GM18861 (cell line): Measurements from ENCODE around the gene CENPP.

ENCODE experiments used
- ATAC-seq: cut with Tn5 transposase; IDR thresholded peaks from one replicate; pipeline ENCODE4 v1.9.1; 2021; ENCODE audit not compliant: unreplicated experiment

Gene CENPP

DNA sequence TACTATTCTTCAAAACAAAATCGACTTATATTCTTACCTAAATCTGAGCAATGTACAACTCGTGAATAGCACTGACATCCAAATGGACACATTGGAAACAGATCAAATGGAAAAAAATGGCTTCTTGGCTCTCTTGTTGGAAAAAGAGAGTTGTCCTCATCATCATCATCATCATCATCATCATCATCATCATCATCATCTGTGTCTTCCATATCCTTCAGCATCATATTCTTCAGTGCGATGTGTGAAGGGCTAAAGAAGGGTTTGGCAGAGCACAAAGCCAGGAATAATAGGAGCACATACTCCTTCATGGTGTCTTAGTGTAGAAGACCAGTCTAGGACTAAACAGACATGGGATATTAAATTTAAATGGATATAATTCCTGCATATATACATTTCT lies 148.8 kb downstream of the CENPP start:
- no peak for ATAC-seq

DNA sequence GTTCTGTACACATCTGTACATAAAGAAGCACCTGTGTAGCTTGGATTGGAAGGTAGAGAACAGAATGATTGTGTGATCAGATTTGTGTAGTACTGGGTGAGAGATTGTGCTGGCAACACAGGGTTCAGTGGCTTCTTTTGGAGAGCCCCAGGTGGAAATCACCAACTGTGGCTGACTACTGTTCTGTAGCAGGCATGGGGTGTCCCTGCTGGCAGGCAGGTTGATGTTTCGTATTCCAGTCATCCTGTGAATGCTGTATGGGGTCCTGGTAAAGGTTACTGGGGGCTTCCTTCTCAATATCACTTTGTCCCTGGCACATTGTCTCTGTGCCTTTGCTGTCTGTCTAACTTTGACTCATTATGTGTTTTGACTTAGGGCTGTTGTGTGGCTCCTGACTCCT lies 151.2 kb downstream of the CENPP start:
- no peak for ATAC-seq

DNA sequence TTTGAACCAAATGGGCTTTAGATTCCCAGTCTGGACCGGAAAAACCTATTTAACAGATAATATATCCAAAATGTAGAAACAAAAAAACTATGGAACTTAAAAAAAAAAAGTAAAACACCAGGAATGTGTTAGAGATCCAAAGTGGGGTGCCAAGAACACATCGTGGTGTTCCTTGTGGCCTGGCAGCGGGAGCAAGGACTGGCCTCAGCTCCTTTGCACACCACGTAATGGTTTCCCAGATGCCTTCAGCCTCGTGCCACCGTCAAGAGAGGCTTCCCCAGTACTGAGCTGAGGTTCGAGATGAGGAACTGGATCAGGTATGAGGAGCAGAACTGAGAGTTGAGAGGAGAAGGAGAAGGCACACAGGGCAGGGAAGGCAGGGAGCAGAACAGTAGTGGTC lies 153.0 kb downstream of the CENPP start:
- ATAC-seq = no peak

DNA sequence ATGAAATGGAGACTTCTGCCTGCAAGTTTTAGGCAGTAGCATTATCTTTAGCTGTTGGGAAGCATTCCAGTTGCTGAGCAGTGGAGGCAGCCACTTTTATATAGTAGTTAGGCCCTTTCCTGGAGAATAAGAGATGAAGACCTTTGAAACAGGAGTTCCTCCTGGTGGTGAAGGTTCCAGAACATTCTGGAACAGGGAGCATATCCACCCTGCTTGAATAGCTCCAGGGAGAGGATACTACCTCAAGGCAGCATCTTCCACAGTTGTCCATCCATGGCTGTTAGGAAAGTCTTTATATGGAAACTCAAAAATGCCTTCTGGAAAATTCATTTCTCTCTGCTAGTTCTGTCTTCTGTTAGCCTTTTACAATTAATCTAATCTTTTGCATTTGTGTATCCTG lies 153.6 kb downstream of the CENPP start:
- no peak for ATAC-seq

DNA sequence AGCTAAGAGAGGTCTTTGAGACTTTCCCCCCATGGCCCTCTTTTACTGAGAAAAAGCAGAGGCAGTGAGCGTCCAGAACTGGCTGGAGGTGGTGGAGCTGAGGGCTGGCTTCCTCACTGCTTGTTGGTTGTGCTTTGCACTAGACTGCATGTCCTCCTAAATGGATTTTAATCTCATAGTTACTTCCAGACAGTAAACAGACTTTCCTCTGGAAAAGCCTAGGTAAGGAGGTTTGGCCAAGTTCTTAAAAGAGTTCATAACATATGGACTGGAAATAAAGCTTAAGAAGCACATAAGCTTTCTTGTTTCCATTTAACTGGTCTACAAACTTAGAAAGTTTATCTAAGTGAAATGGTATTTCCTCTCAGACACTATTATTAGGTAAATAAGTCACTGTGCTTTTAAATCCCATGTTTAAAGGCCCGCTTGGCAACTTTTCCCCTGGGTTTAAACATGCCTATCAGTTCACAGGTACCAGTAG lies 154.6 kb downstream of the CENPP start:
- no peak for ATAC-seq

DNA sequence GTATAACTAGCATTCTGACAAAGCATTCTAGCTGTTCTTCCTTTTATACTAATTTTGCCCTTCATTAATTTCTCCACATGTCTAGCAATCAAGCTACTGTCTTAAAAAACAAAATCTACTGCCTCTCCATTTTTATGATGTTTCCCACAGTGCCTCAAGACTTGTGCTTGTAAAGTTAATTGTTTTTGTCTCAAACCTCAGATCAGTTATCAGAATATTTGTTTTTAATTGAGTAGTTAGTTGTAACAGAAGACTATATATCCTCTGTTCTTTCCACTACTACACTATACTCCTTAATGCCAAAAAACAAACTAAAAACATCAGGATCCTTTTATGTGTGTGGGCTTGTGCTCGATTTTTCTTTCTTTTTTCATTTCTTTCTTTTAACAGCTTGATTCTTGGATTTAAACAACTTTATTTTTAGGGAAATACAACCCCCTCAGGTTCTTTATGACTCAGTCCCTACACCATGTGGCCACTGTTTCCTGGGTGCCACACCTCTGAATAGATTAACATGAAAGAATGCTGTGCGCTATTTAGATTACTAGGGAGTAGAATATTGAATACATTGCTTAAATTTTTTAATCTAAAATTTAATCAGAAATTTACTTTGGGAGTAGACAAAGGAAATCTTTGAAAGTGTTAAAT lies 155.4 kb downstream of the CENPP start:
- ATAC-seq = no peak

DNA sequence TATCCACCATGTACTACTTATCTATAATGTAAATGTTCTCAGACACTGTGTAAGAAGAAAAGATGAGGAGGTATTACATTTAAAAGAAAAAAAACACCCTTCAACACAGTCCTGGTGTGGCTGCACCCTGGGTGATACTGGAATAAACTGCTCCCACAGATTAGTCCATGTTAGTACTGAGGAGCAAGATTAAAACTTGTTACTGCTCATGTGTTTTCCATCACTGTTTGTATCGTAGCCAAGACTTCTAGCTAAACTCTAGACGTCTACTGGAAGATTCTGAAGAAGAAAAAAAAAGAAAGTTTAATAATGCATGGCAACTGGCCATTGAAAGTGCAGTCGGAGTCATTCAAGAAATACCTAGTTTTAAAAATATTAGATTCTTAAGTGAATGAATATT lies 156.6 kb downstream of the CENPP start, which contains the start of gene ASPN:
TSS of gene ASPN (minus strand) at position 178 of the 400 bp plus-strand sequence.
- no peak for ATAC-seq

DNA sequence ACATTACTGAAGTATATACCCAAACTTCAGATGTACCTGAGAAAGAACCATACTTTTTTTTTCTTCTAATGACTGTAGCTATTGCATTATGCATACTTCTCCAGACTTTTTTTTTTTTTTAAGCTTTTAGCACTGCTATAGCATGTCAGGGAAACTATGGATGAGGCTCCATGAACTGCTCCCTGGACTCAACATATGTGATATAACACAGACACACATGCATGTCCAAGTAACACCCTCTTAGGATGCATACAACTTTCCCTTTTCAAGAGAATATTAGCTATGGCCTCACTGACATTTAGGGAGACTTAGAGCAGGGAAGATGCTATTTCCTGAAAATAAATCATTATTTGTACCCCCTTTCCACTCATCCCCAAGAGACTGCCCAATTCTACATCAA lies 157.1 kb downstream of the CENPP start:
- no peak for ATAC-seq

DNA sequence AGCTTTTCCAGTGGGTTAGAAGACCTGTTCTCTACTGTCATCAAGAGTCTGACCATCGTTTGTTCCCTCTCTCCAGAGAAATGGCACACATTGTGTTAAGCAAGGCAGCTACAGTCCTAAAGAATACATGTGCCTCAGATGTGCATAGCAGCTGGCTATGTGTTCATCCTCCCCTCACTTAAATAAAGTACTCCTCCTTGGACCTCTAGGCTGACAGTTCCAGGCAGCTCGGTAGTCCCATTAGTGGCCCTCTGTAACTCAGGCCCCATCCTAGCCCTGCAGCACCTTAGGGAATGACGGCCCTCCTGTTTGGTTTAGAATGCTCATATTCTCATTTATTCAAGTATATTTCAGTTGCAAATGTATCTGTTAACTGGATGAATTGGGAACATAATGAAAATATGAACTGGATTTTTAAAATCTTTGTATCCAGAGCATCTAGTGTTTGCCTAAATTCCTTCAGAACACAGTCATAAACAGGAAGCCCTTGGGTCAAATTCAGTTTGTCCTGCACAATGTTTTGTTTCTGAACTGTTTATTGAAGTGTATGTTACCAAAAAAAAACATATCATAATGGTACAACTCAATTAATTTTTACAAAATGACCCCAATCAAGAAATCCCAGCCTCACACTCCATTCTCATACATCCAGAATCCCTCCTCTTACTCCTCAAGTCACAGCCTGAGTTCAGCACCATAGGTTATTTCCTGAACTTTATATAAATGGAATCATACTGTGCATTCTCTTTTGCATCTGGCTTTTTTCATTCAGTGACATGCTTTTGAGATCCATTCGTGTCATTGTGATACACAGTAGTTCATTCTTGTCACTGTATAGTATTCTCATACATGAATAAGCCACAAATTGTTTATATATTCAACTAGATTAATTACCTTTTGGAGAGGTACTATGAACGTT lies 158.1 kb downstream of the CENPP start:
- no peak for ATAC-seq

DNA sequence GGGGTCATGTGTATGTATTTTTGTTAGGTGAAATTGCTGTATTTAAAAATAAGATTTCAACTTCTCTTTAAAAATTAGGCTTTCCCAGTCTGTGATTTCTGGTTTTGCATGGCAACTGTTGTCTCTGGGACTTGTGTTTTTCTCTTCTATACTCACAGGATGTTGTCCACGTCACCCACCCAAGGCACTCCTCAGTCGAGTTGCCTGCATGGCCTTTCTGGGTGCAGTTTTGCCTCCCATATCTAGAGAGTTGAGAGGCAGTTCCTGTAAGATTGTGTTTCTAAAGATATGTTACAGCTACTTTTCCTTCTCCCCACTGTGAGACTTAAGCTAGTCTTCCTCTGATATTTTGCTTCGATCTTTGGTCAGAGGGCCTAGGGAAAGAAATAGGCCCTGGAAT lies 158.8 kb downstream of the CENPP start:
- ATAC-seq = no peak

DNA sequence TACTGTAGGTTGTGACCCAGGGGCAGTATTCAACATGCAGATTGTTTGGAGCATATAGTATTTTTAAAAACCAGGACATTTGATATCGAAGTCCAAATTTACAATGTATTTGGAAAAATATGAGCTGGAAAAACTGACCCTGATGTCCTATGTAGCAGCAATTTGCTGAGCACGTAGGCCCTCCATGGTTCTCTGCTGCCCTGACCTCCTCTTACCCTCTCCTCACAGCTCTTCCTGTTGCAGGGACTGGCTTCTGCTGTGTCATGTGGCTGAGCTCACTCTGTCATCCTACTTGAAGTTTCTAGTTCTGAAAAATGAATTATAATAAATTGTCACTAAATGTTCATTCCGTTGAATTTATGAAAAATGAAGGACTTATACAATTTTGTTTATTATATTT lies 160.6 kb downstream of the CENPP start:
- no peak for ATAC-seq

DNA sequence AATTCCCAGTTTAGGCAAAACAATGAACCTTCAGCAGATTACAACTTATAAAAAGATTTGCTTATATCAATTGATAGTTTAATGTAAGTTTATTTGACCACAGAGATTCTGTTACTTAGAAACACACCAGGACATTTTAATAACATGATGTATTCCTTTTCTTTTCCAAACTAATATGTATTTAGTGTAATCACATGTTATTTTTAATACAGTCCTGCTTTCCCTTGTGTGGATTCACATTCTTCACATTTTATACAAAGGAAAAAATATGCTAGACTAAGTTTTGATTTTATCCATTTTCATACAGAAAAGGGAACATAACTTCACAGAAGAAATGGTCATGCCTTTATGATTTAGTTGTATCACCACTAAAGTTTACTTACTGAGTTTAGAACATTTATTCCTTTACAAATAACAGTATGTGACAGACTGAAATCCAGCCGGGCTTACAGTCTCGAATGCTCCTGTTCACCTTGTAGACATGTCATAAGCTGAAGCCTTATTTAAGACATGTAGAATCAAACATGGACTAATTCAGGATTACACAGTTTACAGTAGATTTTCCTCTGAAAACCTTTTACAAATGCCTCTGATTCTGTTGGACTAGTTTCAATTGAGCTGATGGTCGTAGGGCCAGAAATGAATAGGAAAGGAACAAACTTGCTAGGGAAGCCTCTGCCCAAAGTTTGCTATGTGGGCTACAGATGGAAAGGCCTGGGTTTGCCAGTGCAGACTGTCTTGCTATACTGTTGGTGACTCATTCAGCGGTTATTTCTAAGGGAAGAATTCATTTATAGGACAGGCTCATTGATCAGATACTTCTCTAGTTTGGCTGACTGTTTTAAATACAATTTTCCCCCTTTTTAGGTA lies 163.2 kb downstream of the CENPP start:
- ATAC-seq = no peak

DNA sequence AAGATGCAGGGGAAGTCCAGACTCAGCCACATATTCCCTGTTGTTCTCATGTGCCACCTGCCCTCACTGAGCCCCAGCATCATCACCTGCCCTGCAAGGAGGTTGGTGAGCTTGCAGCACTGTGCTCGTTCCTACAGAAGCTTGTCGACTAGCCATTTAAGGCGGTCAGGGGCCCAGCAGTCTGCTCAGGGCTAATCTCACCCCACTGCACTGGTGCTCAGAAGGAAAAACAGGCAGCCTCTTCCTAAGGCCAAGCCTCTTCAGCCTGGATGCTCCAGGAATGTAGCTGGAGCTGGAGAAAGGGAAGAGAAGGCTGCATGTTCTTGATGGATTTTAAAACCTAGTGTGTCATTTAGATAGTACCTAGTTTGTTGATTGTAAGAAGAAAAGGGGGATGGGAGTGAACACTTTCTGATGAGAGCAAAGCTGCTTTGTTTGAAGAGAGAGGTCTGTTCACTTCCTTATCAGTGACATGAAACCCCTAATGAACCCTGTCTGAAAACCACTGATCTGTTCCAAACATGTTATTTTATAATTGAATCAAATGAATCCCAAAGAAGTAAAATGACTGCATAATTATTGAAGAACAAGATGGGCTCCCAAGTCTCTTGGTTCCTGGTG lies 167.1 kb downstream of the CENPP start:
- no peak for ATAC-seq

DNA sequence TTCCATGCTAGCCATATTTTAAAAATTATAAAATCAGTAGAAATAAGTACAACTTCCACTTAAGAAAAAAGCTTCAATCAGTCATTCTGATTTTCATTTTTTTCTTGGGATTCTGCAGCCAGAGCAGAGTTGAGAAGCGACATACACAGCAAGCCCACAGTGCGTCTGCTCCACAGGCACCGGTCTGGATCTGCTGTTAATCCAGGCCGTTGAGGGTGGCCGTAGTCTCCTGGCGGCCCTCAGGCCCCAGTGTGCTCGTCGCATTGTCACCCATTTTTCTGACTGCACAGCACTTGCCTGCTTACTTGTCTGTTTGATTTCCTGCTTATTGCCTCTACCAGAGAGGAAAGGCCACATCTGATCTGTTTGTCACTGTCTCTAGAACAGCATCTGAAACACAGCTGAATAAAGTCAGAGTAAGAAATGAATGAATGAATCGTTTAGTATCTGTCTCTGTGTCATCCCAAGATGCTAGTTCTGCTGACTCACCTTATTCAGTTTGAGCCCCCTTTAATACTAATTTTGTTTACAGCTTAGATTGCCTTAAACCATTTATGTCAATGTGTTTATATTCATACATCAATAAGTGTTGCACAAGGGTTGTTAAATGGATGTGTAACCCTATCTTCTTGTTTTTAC lies 168.1 kb downstream of the CENPP start:
- no peak for ATAC-seq

DNA sequence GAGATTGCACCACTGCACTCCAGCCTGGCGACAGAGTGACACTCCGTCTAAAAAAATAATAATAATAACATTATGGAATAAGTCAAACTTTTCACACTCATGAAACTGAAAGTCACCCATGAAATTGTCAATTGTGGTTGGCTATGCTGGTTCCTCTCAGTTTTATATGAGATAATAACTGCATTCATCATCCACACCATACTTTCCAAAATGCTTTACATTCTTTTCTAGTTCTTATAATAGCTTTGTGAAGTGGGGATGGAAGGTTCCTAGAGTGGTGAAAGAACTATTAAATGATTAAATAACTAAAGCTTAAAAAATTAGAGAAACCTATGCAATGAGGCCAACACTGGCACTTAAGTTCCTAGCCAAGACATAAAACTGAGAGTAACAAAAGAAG lies 169.1 kb downstream of the CENPP start:
- no peak for ATAC-seq

DNA sequence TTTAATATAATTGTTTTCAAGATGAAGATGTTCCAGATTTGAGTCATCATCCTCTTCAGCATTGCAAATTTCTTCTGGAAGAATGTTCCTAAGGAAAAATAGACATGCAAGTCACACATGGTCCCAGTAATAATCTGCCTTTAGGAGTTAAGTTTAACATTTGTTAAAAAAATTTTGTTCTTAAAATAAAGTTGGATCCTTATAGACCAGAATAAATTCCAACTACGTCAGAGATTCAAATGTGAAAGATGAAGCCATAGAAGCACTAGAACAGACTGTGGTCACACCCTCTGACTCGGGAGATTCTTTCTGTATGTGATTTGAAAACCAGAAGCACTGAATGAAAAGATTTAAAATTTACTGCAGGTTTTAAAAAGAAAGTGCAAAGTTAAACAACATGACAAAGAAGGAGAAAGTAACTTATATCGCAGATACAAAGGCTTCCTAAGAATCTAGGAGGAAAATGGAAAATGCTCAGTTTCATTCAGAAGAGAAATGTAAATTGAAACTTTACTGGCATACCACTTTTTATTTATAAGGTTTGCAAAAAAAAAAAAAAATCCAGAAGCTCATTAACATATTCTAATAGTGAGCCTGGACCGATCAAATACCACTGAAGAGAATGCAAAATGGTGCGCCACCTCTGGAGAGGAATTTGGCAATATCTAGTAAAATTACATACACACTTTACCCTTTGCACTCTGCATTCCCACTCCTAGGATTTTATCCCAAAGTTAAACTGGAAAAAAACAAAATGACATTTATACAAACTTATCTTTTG lies 170.8 kb downstream of the CENPP start:
- ATAC-seq = no peak

DNA sequence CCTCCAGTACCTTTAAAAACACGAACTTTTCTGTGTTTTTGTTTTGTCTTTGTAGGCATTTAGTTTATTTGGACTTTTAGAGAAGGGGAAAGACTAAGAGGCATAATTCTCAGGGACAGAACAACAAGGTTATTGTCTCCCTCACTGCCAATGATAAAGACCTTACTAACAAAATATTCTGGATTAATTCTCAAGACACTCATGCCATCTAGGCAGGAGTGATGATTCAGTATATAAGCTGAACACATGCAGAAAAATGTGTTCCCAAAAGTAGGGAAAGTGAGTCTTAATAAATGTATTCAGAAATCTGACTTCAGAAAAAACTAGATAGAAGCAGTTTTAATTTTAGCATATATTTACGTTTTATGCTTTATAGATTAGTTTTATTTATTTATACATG lies 173.9 kb downstream of the CENPP start:
- ATAC-seq = no peak

DNA sequence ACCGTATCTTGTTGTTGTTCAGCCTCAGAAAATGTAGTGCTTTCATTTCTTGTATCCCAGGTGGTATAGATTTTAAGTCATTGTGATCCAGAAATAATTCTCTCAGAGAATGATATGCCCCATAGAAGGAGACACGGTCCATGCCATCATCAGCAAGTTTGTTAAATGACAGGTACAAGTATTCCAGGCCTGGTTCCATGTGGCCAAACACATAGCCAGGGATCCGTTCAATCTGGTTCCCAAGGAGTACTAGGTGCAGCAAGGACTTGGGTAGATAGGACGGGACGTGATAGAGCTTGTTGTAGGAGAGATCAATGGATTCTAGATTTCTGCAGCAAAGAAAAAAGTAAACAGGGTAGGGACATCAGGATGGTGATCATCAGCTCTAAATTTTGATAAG lies 175.0 kb downstream of the CENPP start:
- no peak for ATAC-seq

DNA sequence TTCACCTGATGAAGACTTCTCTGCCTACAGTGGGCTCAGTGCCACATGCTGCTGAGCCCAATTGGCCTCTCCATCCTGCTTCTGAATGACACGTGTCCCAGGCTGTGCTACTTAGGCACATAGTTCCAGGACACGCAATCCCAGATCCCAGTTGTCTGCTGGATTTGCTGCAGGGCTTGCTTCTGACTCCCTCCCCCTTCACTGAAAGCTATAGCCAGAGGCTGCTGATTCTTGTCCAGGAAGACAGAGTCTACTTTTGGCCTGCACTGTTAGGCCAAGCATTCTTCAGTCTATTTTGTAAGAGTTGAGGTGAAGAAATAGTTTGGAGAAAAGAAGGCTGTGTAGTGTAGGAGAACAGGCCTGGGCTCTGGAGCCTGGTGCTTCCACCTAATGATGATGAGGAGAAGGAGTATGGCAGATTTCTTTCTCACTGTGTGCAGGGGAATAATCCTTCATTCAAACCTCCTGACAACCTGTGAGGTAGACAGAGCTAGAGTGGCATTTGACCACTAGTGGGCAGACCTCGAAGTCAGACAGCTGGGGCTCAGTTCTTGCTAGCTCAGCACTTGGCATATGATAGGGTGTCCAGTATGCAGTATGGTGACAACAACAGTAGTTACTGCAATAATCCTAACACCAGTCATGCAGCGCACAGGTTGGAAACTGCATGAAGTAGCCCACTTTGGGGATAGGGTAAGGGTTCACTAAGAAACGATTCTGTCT lies 176.1 kb downstream of the CENPP start:
- ATAC-seq = no peak
